Measurements from ENCODE around the gene NEK5. TPM values are rescaled to one million over a fixed set of nuclear protein-coding genes. Genes with fewer than 3 reads are reported as not detected.

Gene NEK5
- total RNA-seq, 2 experiments from 2014 or later = not detected

GRCh38 chr13:52012512-52012836 is 116.4 kb downstream of the NEK5 start:
- CTCF ChIA-PET = interaction anchor here (1.3 to 2.0 kb wide), 5 partner anchors 10 to 117 kb away, joined by 3 to 6 read pairs (median 4); no protein-coding TSS in a partner anchor
- POLR2A ChIA-PET = interaction anchor here (0.7 to 2.7 kb wide), 13 partner anchors 10 to 640 kb away, joined by 3 to 8 read pairs (median 4); partner anchors contain the start of genes NEK3 and SUGT1
- Mint-ChIP-seq H3K9me3 (no peaks in the 10 kb centered on the region), H3K27me3 (peaks cover 29% of the 10 kb centered on the region), H3K4me3 (peak overlapping the region; percentile 98), H3K27ac (peak overlapping the region; percentile 78), H3K36me3 (ENCODE audit: low read depth) (peaks cover 19% of the 10 kb centered on the region), H3K4me1 (peaks cover 15% of the 10 kb centered on the region)
- DNase-seq = no peak

- H3K27ac Mint-ChIP-seq = peak within 1 kb of the TSS; percentile 78
- H3K27me3 Mint-ChIP-seq = peaks cover 32% of the 10 kb centered on the region
- H3K4me3 Mint-ChIP-seq = peak within 1 kb of the TSS; percentile 98
- peak; percentile 100 for DNase-seq
- peaks cover 19% of the 10 kb centered on the region for H3K36me3 Mint-ChIP-seq (ENCODE audit: low read depth)
- ChIA-PET POLR2A (interaction anchor here (0.7 to 2.7 kb wide), 13 partner anchors 10 to 641 kb away, joined by 3 to 8 read pairs (median 4); partner anchors contain the start of genes NEK3 and SUGT1), CTCF (interaction anchor here (1.3 to 2.0 kb wide), 5 partner anchors 9 to 116 kb away, joined by 3 to 6 read pairs (median 4); no protein-coding TSS in a partner anchor)
- no peaks in the 10 kb centered on the region for H3K9me3 Mint-ChIP-seq
- H3K4me1 Mint-ChIP-seq = peaks cover 15% of the 10 kb centered on the region
Measured at GRCh38 chr13:52011632-52012511, 117.0 kb downstream of the NEK5 start, which contains the start of gene ALG11. Gene ALG11, plus strand, starts transcription at chr13:52012398. Its CDS starts 21 bp downstream, at chr13:52012419.

GRCh38 chr13:52010890-52011631 is 117.8 kb downstream of the NEK5 start, which contains the start of gene ATP7B:
Gene ATP7B, minus strand, starts transcription at chr13:52011450. Its CDS starts 113 bp downstream, at chr13:52011337.
- ChIA-PET CTCF (no interaction called here), POLR2A (interaction anchor here (1.9 to 2.7 kb wide), 4 partner anchors 10 to 198 kb away, joined by 4 to 8 read pairs (median 6); no protein-coding TSS in a partner anchor)
- Mint-ChIP-seq H3K27ac (peak within 1 kb of the TSS; percentile 78), H3K36me3 (ENCODE audit: low read depth) (peaks cover 12% of the 10 kb centered on the region), H3K9me3 (no peaks in the 10 kb centered on the region), H3K4me3 (peak within 1 kb of the TSS; percentile 98), H3K4me1 (peaks cover 15% of the 10 kb centered on the region), H3K27me3 (peaks cover 40% of the 10 kb centered on the region)
- DNase-seq = peak; percentile 23

- Mint-ChIP-seq H3K4me3 (peak overlapping the region; percentile 1), H3K27me3 (peaks cover 41% of the 10 kb centered on the region), H3K9me3 (no peaks in the 10 kb centered on the region), H3K36me3 (ENCODE audit: low read depth) (peaks cover 4% of the 10 kb centered on the region), H3K4me1 (peaks cover 15% of the 10 kb centered on the region), H3K27ac (no peak overlapping the region)
- CTCF ChIA-PET = interaction anchor here (0.9 kb wide), 1 partner anchor 9 kb away, joined by 3 read pairs; no protein-coding TSS in a partner anchor
- DNase-seq = no peak
- POLR2A ChIA-PET = no interaction called here
Measured at GRCh38 chr13:52009946-52010345, 118.9 kb downstream of the NEK5 start.

GRCh38 chr13:52006523-52007245 is 122.2 kb downstream of the NEK5 start:
- CTCF ChIA-PET = no interaction called here
- POLR2A ChIA-PET = no interaction called here
- Mint-ChIP-seq H3K27ac (no peak overlapping the region), H3K36me3 (ENCODE audit: low read depth) (no peaks in the 10 kb centered on the region), H3K9me3 (no peaks in the 10 kb centered on the region), H3K27me3 (peaks cover 41% of the 10 kb centered on the region), H3K4me1 (peaks cover 6% of the 10 kb centered on the region), H3K4me3 (no peak overlapping the region)
- no peak for DNase-seq

GRCh38 chr13:52005841-52006522 is 122.9 kb downstream of the NEK5 start:
- peaks cover 37% of the 10 kb centered on the region for H3K27me3 Mint-ChIP-seq
- no peak overlapping the region for H3K4me3 Mint-ChIP-seq
- no peak overlapping the region for H3K27ac Mint-ChIP-seq
- ChIA-PET POLR2A (no interaction called here), CTCF (no interaction called here)
- peaks cover 3% of the 10 kb centered on the region for H3K4me1 Mint-ChIP-seq
- DNase-seq = no peak
- H3K36me3 Mint-ChIP-seq (ENCODE audit: low read depth) = no peaks in the 10 kb centered on the region
- H3K9me3 Mint-ChIP-seq = no peaks in the 10 kb centered on the region

GRCh38 chr13:52004511-52005170 is 124.2 kb downstream of the NEK5 start:
- H3K36me3 Mint-ChIP-seq (ENCODE audit: low read depth) = no peaks in the 10 kb centered on the region
- peaks cover 32% of the 10 kb centered on the region for H3K27me3 Mint-ChIP-seq
- H3K27ac Mint-ChIP-seq = no peak overlapping the region
- CTCF ChIA-PET = interaction anchor here (1.1 to 1.5 kb wide), 2 partner anchors 96 to 446 kb away, joined by 3 to 5 read pairs; no protein-coding TSS in a partner anchor
- POLR2A ChIA-PET = interaction anchor here (0.8 kb wide), 1 partner anchor 28 kb away, joined by 5 read pairs; no protein-coding TSS in a partner anchor
- H3K9me3 Mint-ChIP-seq = no peaks in the 10 kb centered on the region
- no peak overlapping the region for H3K4me3 Mint-ChIP-seq
- H3K4me1 Mint-ChIP-seq = no peaks in the 10 kb centered on the region
- DNase-seq = no peak

GRCh38 chr13:52003541-52003940 is 125.3 kb downstream of the NEK5 start:
- ChIA-PET POLR2A (no interaction called here), CTCF (interaction anchor here (1.1 to 1.5 kb wide), 2 partner anchors 95 to 447 kb away, joined by 3 to 5 read pairs; no protein-coding TSS in a partner anchor)
- Mint-ChIP-seq H3K4me1 (no peaks in the 10 kb centered on the region), H3K4me3 (no peak overlapping the region), H3K9me3 (no peaks in the 10 kb centered on the region), H3K36me3 (ENCODE audit: low read depth) (no peaks in the 10 kb centered on the region), H3K27ac (no peak overlapping the region), H3K27me3 (peaks cover 29% of the 10 kb centered on the region)
- no peak for DNase-seq

GRCh38 chr13:52002361-52002760 is 126.5 kb downstream of the NEK5 start:
- ChIA-PET CTCF (interaction anchor here (0.8 to 1.7 kb wide), 5 partner anchors 10 to 139 kb away, joined by 3 to 6 read pairs (median 3); partner anchors contain the start of gene ALG11), POLR2A (no interaction called here)
- H3K27me3 Mint-ChIP-seq = peaks cover 27% of the 10 kb centered on the region
- H3K9me3 Mint-ChIP-seq = no peaks in the 10 kb centered on the region
- H3K36me3 Mint-ChIP-seq (ENCODE audit: low read depth) = no peaks in the 10 kb centered on the region
- no peak overlapping the region for H3K4me3 Mint-ChIP-seq
- no peaks in the 10 kb centered on the region for H3K4me1 Mint-ChIP-seq
- no peak overlapping the region for H3K27ac Mint-ChIP-seq
- DNase-seq = no peak

GRCh38 chr13:52001120-52001731 is 127.6 kb downstream of the NEK5 start:
- no peaks in the 10 kb centered on the region for H3K9me3 Mint-ChIP-seq
- H3K27ac Mint-ChIP-seq = no peak overlapping the region
- CTCF ChIA-PET = interaction anchor here (0.8 to 1.3 kb wide), 8 partner anchors 8 to 140 kb away, joined by 3 to 6 read pairs (median 3); partner anchors contain the start of gene ALG11
- H3K36me3 Mint-ChIP-seq (ENCODE audit: low read depth) = no peaks in the 10 kb centered on the region
- DNase-seq = no peak
- no peak overlapping the region for H3K4me3 Mint-ChIP-seq
- POLR2A ChIA-PET = interaction anchor here (1.1 kb wide), 1 partner anchor 11 kb away, joined by 4 read pairs; the partner anchor contains the start of genes ALG11 and ATP7B
- no peaks in the 10 kb centered on the region for H3K4me1 Mint-ChIP-seq
- H3K27me3 Mint-ChIP-seq = peaks cover 23% of the 10 kb centered on the region

- H3K27ac Mint-ChIP-seq = no peak overlapping the region
- ChIA-PET CTCF (interaction anchor here (0.9 to 2.0 kb wide), 5 partner anchors 9 to 451 kb away, joined by 3 to 7 read pairs (median 4); partner anchors contain the start of gene VPS36), POLR2A (no interaction called here)
- H3K27me3 Mint-ChIP-seq = peaks cover 26% of the 10 kb centered on the region
- no peak for DNase-seq
- no peaks in the 10 kb centered on the region for H3K9me3 Mint-ChIP-seq
- H3K4me3 Mint-ChIP-seq = no peak overlapping the region
- H3K4me1 Mint-ChIP-seq = peaks cover 2% of the 10 kb centered on the region
- H3K36me3 Mint-ChIP-seq (ENCODE audit: low read depth) = no peaks in the 10 kb centered on the region
Measured at GRCh38 chr13:51999921-52000320, 129.0 kb downstream of the NEK5 start.
